Panc1 (cell line): ENCODE data around the gene HES5. TPM values are rescaled to one million over a fixed set of nuclear protein-coding genes. Genes with fewer than 3 reads are reported as not detected.

Experiments used
- ATAC-seq: fragments of 200-7000 bp; cut with Tn5 transposase; 2 replicates; pipeline ENCODE4 v1.9.1; 2020; ENCODE audit warnings: mild to moderate bottlenecking, moderate library complexity
- BruUV-seq: library from RNA; stranded (reverse); fragments of 400-500 nt; replicated peaks from 2 replicates; lab custom pipeline; 2021; lab: Mats Ljungman, UMichigan
- CTCF ChIA-PET: fragments of 300-600 bp; sonication (Branson Sonifier 250); formaldehyde crosslinking; loops from one replicate; lab custom pipeline; 2022; ENCODE audit warnings: antibody characterized with exemption; lab: Charles Lee
- POLR2A ChIA-PET: fragments of 300-600 bp; sonication (Branson Sonifier 250); formaldehyde crosslinking; loops from one replicate; lab custom pipeline; 2022; ENCODE audit warnings: antibody characterized with exemption; lab: Charles Lee
- DNase-seq: peaks from one replicate; pipeline ENCODE4 v3.0.0-alpha.2; 2010; ENCODE audit warnings: low read depth, low spot score
- H3K27ac ChIP-seq: 2 replicates; pipeline ENCODE4 v1.5.1; 2011; ENCODE audit warnings: mild to moderate bottlenecking, low read length, inconsistent platforms
- H3K27me3 ChIP-seq: fragments of 200-500 bp; sonication (Bioruptor generic); 2 replicates; pipeline ENCODE4 v1.6.0; 2014; ENCODE audit warnings: low read length, inconsistent platforms; ENCODE audit not compliant: control insufficient read depth, insufficient read depth
- H3K36me3 ChIP-seq: fragments of 200-500 bp; sonication (Bioruptor generic); 2 replicates; pipeline ENCODE4 v1.5.1; 2014; ENCODE audit warnings: inconsistent platforms, mild to moderate bottlenecking, low read length, moderate library complexity; ENCODE audit not compliant: control insufficient read depth, insufficient read depth
- H3K4me1 ChIP-seq: 2 replicates; pipeline ENCODE4 v1.5.1; 2011; ENCODE audit warnings: inconsistent platforms, mild to moderate bottlenecking, low read length, moderate library complexity; ENCODE audit not compliant: control insufficient read depth, insufficient read depth
- H3K4me3 ChIP-seq, 2 experiments: 2 replicates each; pipeline ENCODE4 v1.5.1; 2011 to 2012; ENCODE audit warnings: low read depth in 2 of 2, low read length in 2 of 2, mild to moderate bottlenecking in 2 of 2, inconsistent platforms in 1 of 2, moderate library complexity in 1 of 2
- H3K9me3 ChIP-seq: fragments of 200-500 bp; sonication (Bioruptor generic); 2 replicates; pipeline ENCODE4 v1.5.1; 2014; ENCODE audit warnings: low read depth, mild to moderate bottlenecking, inconsistent platforms, low read length, moderate library complexity; ENCODE audit not compliant: control insufficient read depth, insufficient read depth
- CTCF ChIP-seq: fragments of 450-650 bp; IDR thresholded peaks from 2 replicates; pipeline ENCODE4 v1.5.1; 2017; ENCODE audit warnings: mild to moderate bottlenecking
- POLR2AphosphoS5 ChIP-seq: IDR thresholded peaks from 2 replicates; pipeline ENCODE4 v1.6.1; 2012; ENCODE audit warnings: mild to moderate bottlenecking, low read depth, low read length, moderate library complexity
- REST ChIP-seq, 2 experiments: IDR thresholded peaks; 2 replicates each; pipeline ENCODE4 v1.6.1; 2011 to 2012; ENCODE audit warnings: low read depth in 2 of 2, control low read depth in 1 of 2, low read length in 1 of 2, mild to moderate bottlenecking in 1 of 2, moderate library complexity in 1 of 2; ENCODE audit not compliant: insufficient read depth in 1 of 2
- SIN3A ChIP-seq: IDR thresholded peaks from 2 replicates; pipeline ENCODE4 v1.6.1; 2012; ENCODE audit warnings: low read depth, mild to moderate bottlenecking, low read length, moderate library complexity, borderline replicate concordance; ENCODE audit not compliant: insufficient read depth
- TCF7L2 ChIP-seq: IDR thresholded peaks from 2 replicates; pipeline ENCODE4 v1.6.1; 2011; ENCODE audit warnings: mild to moderate bottlenecking, low read depth, low read length, inconsistent platforms
- in situ Hi-C: cut with HindIII; loops from 2 replicates; pipeline ENCODE4 v1.10.0; 2016; ENCODE audit warnings: low sequenced_read_pairs, low pct_unique_long_range_greater_than_20kb
- intact Hi-C: fragments of 100-400 bp; cut with micrococcal nuclease; formaldehyde crosslinking; loops from one replicate; pipeline ENCODE4 v1.10.0; 2022; ENCODE audit not compliant: unreplicated experiment
- total RNA-seq: library from RNA; stranded (reverse); gene quantifications from one replicate; pipeline ENCODE4 v1.2.1, GENCODE V29; 2021; ENCODE audit not compliant: unreplicated experiment

HES5 gene
- total RNA-seq, 1 experiment from 2014 or later: not detected

GRCh38 chr1:2526824-2527555 is 3.1 kb downstream of the HES5 start:
- Histone ChIP-seq H3K27me3 (no peaks in the 10 kb centered on the region), H3K9me3 (no peaks in the 10 kb centered on the region), H3K4me3 (peak overlapping the region; percentile 9 to 32; a peak in 2 of 4 replicates), H3K36me3 (no peaks in the 10 kb centered on the region; the same call in 1 of the 2 replicates), H3K27ac (0 out of 2 replicates have a peak overlapping the region, but pooled peaks have one; percentile 57), H3K4me1 (peaks cover 50% of the 10 kb centered on the region)
- ChIA-PET POLR2A (interaction anchor here (0.5 to 0.6 kb wide), 4 partner anchors 9 to 531 kb away, joined by 3 to 10 read pairs (median 4); no protein-coding TSS in a partner anchor), CTCF (no interaction called here)
- BruUV-seq: no TSS peak
- intact Hi-C loops (no loop called here), in situ Hi-C loops (no loop called here)
- ATAC-seq (peak; percentile 5), DNase-seq (no peak)
- TF ChIP-seq POLR2AphosphoS5 (no peak), SIN3A (no peak), TCF7L2 (no peak), REST (IDR thresholded peaks at IDR 0.05; ENCODE audit: insufficient read depth in 1 of 2, low read depth in 2 of 2, low read length in 1 of 2) (no peak), CTCF (no peak)

- Histone ChIP-seq H3K27me3 (no peaks in the 10 kb centered on the region), H3K4me3 (peak within 1 kb of the TSS; percentile 70 to 93), H3K4me1 (peaks cover 49% of the 10 kb centered on the region), H3K9me3 (no peaks in the 10 kb centered on the region), H3K27ac (peak within 1 kb of the TSS; percentile 87), H3K36me3 (no peaks in the 10 kb centered on the region; the same call in 1 of the 2 replicates)
- DNase-seq: no peak
- ATAC-seq: peak; percentile 95
- in situ Hi-C loops: no loop called here
- BruUV-seq: no TSS peak
- TF ChIP-seq POLR2AphosphoS5: peak; percentile 69
- TF ChIP-seq CTCF: no peak
- TF ChIP-seq SIN3A: 0 out of 2 replicates have a peak, but pooled peaks have one; percentile 68
- intact Hi-C loops: no loop called here
- POLR2A ChIA-PET: interaction anchor here (0.5 to 0.7 kb wide), 6 partner anchors 8 to 314 kb away, joined by 3 to 5 read pairs (median 4); no protein-coding TSS in a partner anchor
- CTCF ChIA-PET: interaction anchor here (0.6 to 0.7 kb wide), 2 partner anchors 8 to 111 kb away, joined by 3 to 5 read pairs; no protein-coding TSS in a partner anchor
Measured at GRCh38 chr1:2525920-2526823, 3.9 kb downstream of the HES5 start, which contains the start of gene PANK4. Gene PANK4 (minus strand): TSS chr1:2526596. CDS start chr1:2526587, 9 bp downstream.
